Epithelial cell of proximal tubule (primary cell): ENCODE results near the gene COBL. TPM values are rescaled to one million over a fixed set of nuclear protein-coding genes. Genes with fewer than 3 reads are reported as not detected.
A peak's percentile ranks its signal among the peaks of the same experiment; 100 is the strongest.

ENCODE experiments used
- DNase-seq: peaks from one replicate; pipeline ENCODE4 v3.0.0-alpha.2; 2011; ENCODE audit warnings: low read depth
- H3K4me3 ChIP-seq: 2 replicates; pipeline ENCODE4 v1.5.1; 2011; ENCODE audit warnings: low read depth, mild to moderate bottlenecking, low read length
- total RNA-seq: library from RNA; depleted of rRNA; stranded (reverse); fragments of >200 nt; gene quantifications from 2 replicates; pipeline ENCODE4 v1.2.3, GENCODE V29; 2015
- TF ChIP-seq, protein P1 (sequence below): conservative IDR thresholded peaks from 2 replicates; pipeline ENCODE4 v1.5.1; 2012; ENCODE audit warnings: low read depth, mild to moderate bottlenecking, low read length

The COBL gene
- total RNA-seq, 1 donor from 2014 or later: 6.6 TPM

DNA sequence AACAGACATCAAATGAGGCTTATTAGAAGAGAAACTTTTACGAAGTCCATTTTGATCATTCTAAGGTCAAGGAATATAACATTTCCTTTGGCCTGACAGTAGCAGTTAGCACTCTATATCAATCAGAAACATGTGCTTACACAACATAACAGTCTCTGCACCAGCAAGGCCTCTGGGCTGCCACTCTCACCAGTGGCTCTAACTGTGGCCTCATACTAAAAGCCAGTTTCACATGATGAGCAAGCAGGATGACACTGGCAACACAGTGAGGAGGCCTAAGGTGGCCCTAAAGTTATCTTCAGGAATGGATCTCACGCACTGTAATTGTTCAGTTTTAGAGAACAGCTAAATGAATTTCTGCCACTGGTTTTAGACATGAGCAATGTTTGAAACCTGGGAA is 126.8 kb downstream of the COBL start:
- no peak for DNase-seq
- TF ChIP-seq, protein P1, sequence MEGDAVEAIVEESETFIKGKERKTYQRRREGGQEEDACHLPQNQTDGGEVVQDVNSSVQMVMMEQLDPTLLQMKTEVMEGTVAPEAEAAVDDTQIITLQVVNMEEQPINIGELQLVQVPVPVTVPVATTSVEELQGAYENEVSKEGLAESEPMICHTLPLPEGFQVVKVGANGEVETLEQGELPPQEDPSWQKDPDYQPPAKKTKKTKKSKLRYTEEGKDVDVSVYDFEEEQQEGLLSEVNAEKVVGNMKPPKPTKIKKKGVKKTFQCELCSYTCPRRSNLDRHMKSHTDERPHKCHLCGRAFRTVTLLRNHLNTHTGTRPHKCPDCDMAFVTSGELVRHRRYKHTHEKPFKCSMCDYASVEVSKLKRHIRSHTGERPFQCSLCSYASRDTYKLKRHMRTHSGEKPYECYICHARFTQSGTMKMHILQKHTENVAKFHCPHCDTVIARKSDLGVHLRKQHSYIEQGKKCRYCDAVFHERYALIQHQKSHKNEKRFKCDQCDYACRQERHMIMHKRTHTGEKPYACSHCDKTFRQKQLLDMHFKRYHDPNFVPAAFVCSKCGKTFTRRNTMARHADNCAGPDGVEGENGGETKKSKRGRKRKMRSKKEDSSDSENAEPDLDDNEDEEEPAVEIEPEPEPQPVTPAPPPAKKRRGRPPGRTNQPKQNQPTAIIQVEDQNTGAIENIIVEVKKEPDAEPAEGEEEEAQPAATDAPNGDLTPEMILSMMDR: no peak

DNA sequence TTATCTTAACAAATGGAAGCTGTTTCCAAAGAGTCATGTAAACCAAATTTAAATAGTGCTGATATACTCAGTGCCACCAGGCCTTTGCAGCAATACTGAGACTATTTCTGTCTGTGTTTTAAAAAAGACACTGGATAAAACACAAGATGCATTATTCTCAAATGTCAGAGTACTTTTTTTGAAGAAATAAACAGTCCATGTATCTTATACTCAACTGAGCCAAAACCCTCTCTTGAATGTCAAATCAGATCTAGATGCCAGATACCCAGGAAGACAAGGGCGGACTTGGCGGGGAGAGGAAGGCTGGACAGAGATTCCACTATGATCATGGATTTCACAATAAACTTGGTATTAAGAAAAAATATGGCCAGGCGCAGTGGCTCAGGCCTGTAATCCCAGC is 127.6 kb downstream of the COBL start:
- TF ChIP-seq, protein P1: no peak
- no peak for DNase-seq
- H3K4me3 ChIP-seq: no peak overlapping the region

More for the DNA sequence above, 126.8 kb downstream of the COBL start:
- no peak overlapping the region for H3K4me3 ChIP-seq

DNA sequence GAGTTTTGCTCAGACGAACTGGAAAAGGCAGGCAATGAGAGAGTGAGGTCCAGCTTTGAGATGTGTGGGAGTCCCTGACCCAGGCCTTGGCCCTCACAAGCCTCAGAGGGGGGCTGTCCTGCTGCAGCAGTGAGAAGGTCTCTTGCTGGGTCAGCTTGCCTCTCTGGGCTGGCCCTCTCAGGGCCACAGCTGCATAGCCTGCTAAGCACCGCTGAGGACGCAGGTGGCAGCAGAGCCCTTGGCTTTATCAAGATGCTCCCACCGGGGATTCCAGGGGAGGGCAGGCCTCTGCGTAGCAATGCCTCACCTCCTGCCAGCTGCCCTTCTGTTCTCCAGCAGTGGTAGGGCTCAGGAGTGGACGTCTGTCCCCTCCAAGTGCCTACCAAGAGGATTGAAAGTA is 128.7 kb downstream of the COBL start:
- no peak overlapping the region for H3K4me3 ChIP-seq
- TF ChIP-seq, protein P1: peak; percentile 35
- no peak for DNase-seq

DNA sequence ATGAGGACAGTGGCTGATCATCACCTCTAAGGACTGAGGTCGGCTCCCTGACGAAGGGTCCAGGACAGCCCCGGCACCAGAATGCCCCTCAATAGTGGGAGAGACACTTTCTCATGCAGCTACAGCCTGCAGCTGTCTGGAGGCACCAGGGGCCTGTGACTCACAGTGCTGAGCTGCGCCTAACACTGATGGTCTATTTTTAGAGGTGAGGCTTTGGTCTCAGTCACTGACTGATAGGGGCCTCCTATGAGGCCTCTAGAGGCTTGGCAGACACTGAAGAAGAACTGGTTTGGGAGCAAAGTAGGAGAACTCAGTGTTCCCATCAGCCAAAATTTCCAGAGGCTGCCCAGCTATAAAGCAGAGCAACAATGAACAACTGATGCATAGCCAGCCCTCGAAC is 130.1 kb downstream of the COBL start:
- DNase-seq: no peak
- TF ChIP-seq, protein P1: no peak
- H3K4me3 ChIP-seq: no peak overlapping the region

DNA sequence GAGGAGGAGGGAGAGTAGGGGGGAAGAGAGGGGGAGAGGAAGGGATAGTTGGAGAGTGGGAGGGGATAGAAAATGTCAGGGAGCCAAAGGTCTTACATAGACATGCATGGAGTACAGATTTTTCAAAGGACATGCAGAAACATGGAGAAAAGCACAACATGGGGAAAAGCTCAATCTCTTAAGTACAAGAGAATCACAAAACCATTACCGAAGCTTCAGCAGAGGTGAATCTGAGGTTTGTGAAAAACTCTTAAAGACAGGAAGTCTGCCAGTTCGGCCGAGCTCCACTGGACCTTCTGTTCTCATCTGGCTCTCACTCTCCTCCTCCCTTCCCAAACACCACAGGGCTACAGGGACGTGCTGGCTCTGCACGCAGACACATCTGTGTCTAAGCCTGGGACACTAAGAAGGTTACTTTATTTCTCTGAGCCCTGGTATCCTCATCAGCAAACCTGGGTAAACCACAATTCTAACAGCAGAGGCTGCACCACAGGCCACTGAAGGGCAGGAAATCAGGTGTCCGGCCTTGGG is 133.9 kb downstream of the COBL start:
- no peak for DNase-seq
- TF ChIP-seq, protein P1: no peak
- no peak overlapping the region for H3K4me3 ChIP-seq

DNA sequence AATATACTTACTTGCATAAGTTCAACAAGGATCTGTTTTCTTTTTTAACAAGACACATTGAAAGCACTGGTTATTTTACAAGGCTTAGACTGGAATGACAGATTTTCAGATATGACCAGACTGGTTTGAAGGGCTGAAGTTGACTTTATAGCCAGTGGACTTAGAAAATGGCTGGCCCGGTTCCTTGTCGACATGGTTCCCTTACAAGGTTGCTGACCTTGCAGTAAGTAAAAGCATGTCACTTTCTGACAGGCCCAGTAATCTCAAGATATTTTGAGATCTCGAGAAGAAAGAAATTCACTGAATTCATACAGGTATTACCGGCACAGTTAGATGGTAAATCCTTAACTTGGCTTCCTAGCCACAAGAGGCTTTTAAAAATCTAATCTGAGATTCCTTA is 136.5 kb downstream of the COBL start:
- TF ChIP-seq, protein P1: no peak
- DNase-seq: no peak
- no peak overlapping the region for H3K4me3 ChIP-seq

DNA sequence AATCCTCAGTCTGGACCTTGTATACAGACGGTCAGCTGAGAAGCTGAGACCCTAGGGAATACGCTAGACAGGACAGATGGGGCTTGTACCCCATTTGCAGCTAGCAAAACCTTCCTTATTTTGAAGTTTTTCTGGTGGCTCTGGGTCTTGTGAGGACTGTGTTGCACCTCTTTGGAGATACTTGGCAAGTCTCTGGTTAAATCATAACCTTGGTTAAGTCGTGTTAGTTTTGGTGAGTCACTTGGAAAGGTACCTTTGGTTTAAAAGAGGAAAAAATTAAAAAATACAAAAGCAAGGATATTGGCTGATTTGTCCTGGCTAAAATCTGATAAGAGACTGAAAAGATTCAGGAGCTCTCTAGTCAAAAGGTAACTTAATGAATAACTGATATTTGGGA is 140.6 kb downstream of the COBL start:
- TF ChIP-seq, protein P1: no peak
- no peak for DNase-seq
- H3K4me3 ChIP-seq: no peak overlapping the region
